GM23248 (cell line): Measurements from ENCODE around the gene PTDSS2.

Experiments used
- EZH2 ChIP-seq: fragments of 200-600 bp; sonication (generic); IDR thresholded peaks from 2 replicates; pipeline ENCODE4 v1.6.1; 2018; ENCODE audit warnings: antibody characterized with exemption, mild to moderate bottlenecking; ENCODE audit not compliant: insufficient read depth, poor library complexity, severe bottlenecking
- EZH2phosphoT487 ChIP-seq: fragments of 200-600 bp; sonication (generic); IDR thresholded peaks from 2 replicates; pipeline ENCODE4 v1.6.1; 2018; ENCODE audit warnings: antibody characterized with exemption, moderate library complexity, mild to moderate bottlenecking, low read depth; ENCODE audit not compliant: insufficient read depth

GRCh38 chr11:473415-473814 lies 23.3 kb downstream of the PTDSS2 start:
- TF ChIP-seq EZH2 (no peak), EZH2phosphoT487 (no peak)
